Brain pericyte (primary cell): Measurements from ENCODE around the gene IVNS1ABP.
"Not testable (repeated sequence)": the region's sequence is repeated elsewhere in the genome, so short reads cannot be mapped to it uniquely, and the experiment has no call there.

Experiments used
- DNase-seq: peaks from one replicate; pipeline ENCODE4 v3.0.0-alpha.2; 2012; ENCODE audit warnings: low read depth, low spot score

Gene IVNS1ABP

GRCh38 chr1:185257116-185257949 is 59.7 kb downstream of the IVNS1ABP start:
- not testable (repeated sequence) for DNase-seq

- DNase-seq: not testable (repeated sequence)
Measured at GRCh38 chr1:185255595-185255994, 61.4 kb downstream of the IVNS1ABP start.

- DNase-seq: not testable (repeated sequence)
Measured at GRCh38 chr1:185252404-185252803, 64.6 kb downstream of the IVNS1ABP start.

GRCh38 chr1:185251928-185252327 is 65.1 kb downstream of the IVNS1ABP start:
- not testable (repeated sequence) for DNase-seq

GRCh38 chr1:185250063-185250462 is 67.0 kb downstream of the IVNS1ABP start:
- DNase-seq: no peak

GRCh38 chr1:185249563-185249962 is 67.5 kb downstream of the IVNS1ABP start:
- DNase-seq: no peak
